HG03039 (cell line): ENCODE data around the gene KCNMA1.

Experiments
- ATAC-seq: cut with Tn5 transposase; IDR thresholded peaks from one replicate; pipeline ENCODE4 v1.9.1; 2021; ENCODE audit warnings: mild to moderate bottlenecking, moderate library complexity; ENCODE audit not compliant: unreplicated experiment

KCNMA1 gene

GRCh38 chr10:77233466-77233865 is 404.1 kb downstream of the KCNMA1 start:
- ATAC-seq = no peak

GRCh38 chr10:77231884-77232610 is 405.6 kb downstream of the KCNMA1 start:
- ATAC-seq = no peak

GRCh38 chr10:77231375-77231774 is 406.2 kb downstream of the KCNMA1 start:
- ATAC-seq = no peak

GRCh38 chr10:77230194-77230593 is 407.4 kb downstream of the KCNMA1 start:
- no peak for ATAC-seq

- ATAC-seq = no peak
Observed at GRCh38 chr10:77229704-77230103, 407.9 kb downstream of the KCNMA1 start.

DNA sequence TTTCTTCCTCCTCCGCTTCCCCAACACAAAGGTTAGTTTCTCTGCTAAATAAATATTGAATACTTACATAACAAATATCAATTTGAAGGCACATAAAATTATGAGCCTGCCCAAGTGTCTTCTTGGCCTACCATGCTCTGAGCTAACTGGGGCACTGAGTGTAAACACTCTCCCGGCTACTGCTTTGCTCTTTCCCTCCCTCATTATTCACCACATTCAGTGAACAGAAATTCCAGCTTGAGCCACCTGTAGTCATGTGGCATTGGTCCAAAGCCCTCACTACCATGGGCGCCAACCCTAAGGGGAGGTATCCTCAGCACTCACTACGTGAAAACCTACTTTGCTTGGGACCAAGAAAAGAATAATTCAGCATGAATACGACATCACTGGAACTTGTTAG is 409.0 kb downstream of the KCNMA1 start:
- no peak for ATAC-seq

GRCh38 chr10:77226853-77227565 is 410.6 kb downstream of the KCNMA1 start:
- ATAC-seq = no peak

GRCh38 chr10:77226452-77226851 is 411.2 kb downstream of the KCNMA1 start:
- no peak for ATAC-seq

GRCh38 chr10:77226020-77226419 is 411.6 kb downstream of the KCNMA1 start:
- ATAC-seq = no peak

DNA sequence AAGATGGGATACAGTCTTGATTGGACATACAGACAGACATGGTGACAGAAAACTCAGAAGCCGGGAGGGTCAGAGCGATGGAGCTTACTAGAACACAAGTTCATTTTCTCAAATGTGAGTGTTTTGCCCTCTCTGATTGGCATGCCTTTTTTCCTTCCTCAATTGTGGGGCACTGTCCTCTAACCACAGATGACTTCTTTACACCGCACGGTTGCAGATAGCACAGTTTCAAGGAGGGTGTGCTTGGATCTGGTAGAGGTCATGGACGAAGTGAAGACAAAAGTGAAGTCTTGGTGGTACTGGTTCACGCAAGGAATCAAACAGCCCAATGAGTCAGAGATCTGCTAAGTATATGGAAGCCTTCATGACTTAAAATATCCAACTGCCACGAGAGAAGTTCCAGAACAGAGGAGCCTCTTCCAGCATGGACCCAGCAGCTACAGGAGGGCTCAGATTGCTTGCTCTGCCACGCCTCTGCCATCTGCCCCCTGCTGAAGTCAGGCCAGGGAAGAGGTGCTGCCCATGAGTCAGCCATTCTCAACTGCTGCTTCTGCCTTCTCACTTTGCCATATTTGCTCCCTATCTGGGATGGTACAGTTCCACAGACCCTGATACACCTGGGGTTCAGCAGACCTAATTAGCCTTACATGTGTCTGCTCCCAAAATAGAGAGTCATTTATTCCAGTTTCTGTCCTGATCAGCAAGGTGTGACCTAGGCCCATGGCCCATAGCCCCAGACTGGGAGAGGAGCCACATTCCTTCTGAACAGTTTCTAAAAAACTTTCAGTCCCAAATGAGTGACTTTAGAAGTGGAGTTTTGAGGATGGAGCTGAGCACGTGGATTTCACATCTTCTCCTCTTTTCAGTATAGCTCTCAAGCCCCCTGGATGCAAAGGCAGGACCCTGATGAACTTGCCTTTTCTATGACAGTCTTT is 413.8 kb downstream of the KCNMA1 start:
- ATAC-seq = no peak

- ATAC-seq = no peak
Observed at GRCh38 chr10:77220150-77220549, 417.5 kb downstream of the KCNMA1 start.

- ATAC-seq = no peak
Observed at GRCh38 chr10:77219046-77219445, 418.6 kb downstream of the KCNMA1 start.

GRCh38 chr10:77214799-77215198 is 422.8 kb downstream of the KCNMA1 start:
- ATAC-seq = no peak

GRCh38 chr10:77212632-77213031 is 425.0 kb downstream of the KCNMA1 start:
- no peak for ATAC-seq

GRCh38 chr10:77210645-77211044 is 427.0 kb downstream of the KCNMA1 start:
- ATAC-seq = no peak

DNA sequence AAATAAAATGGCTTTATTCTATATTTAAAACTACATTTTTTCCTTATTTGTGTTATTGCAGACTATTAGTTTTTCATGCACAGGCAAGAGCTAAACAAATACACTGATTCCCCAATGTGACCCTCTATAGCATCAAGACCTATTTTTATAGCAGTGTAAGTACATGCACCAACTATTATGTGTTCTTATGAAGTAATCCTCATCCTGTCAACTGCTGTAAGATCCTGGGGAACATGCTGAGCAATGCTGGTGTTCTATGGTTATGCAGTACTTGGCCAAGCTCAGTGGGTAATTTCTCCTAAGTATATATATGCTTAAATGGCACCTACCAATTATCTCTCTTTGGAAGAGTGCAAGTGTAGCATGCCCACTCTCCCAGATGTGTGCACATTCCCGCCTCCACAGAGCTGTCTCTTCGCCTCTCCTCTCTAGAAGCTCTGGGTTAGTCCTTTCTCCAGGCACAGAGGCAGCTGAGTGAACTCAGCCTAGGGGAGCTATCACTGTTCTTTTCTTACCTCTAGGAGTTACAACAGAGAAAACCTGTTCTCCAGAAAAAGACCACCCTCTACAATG is 428.8 kb downstream of the KCNMA1 start:
- no peak for ATAC-seq

- ATAC-seq = no peak
Observed at GRCh38 chr10:77207828-77208185, 429.8 kb downstream of the KCNMA1 start.

GRCh38 chr10:77207182-77207827 is 430.3 kb downstream of the KCNMA1 start:
- no peak for ATAC-seq

GRCh38 chr10:77205135-77205534 is 432.5 kb downstream of the KCNMA1 start:
- no peak for ATAC-seq

DNA sequence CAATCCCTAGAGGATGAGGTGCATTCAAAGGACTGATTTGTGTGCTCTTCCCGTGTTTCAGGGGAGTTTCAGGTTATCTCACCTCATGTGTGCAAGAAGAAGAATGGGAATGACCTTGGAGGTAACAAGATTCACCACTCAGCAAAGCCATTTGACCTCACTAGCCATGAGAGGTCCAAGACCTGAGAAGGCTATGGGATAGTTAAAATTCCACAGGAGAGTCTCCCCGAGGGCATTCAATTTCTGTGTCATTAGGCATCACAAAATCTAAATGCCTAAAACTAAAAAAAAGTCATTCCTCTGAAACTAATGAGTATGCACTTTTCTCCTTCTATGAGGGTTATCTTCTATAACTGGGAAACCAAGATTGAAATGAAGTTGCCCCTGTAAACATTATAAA is 433.4 kb downstream of the KCNMA1 start:
- no peak for ATAC-seq

GRCh38 chr10:77202857-77203256 is 434.8 kb downstream of the KCNMA1 start:
- no peak for ATAC-seq
